ENCODE data around the gene RFX3. TPM values are rescaled to one million over a fixed set of nuclear protein-coding genes. Genes with fewer than 3 reads are reported as not detected.

RFX3 gene
- total RNA-seq, 1 experiment from 2014 or later, result 5.7 TPM

- H3K4me1 ChIP-seq (ENCODE audit: control insufficient read depth, insufficient read depth, low read length), result no peaks in the 10 kb centered on the region
- no peak for TF ChIP-seq SIN3A (IDR thresholded peaks at IDR 0.05; ENCODE audit: borderline replicate concordance, insufficient read depth, low read depth, low read length)
- TF ChIP-seq REST (IDR thresholded peaks at IDR 0.05; ENCODE audit: insufficient read depth in 1 of 2, low read depth in 2 of 2, low read length in 1 of 2), result no peak
- TF ChIP-seq TCF7L2 (IDR thresholded peaks at IDR 0.05; ENCODE audit: low read depth, low read length), result no peak
- TF ChIP-seq POLR2AphosphoS5 (IDR thresholded peaks at IDR 0.05; ENCODE audit: low read depth, low read length), result no peak
- TF ChIP-seq, protein P1, sequence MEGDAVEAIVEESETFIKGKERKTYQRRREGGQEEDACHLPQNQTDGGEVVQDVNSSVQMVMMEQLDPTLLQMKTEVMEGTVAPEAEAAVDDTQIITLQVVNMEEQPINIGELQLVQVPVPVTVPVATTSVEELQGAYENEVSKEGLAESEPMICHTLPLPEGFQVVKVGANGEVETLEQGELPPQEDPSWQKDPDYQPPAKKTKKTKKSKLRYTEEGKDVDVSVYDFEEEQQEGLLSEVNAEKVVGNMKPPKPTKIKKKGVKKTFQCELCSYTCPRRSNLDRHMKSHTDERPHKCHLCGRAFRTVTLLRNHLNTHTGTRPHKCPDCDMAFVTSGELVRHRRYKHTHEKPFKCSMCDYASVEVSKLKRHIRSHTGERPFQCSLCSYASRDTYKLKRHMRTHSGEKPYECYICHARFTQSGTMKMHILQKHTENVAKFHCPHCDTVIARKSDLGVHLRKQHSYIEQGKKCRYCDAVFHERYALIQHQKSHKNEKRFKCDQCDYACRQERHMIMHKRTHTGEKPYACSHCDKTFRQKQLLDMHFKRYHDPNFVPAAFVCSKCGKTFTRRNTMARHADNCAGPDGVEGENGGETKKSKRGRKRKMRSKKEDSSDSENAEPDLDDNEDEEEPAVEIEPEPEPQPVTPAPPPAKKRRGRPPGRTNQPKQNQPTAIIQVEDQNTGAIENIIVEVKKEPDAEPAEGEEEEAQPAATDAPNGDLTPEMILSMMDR (IDR thresholded peaks at IDR 0.05), result no peak
- no peaks in the 10 kb centered on the region for H3K36me3 ChIP-seq (ENCODE audit: control insufficient read depth, insufficient read depth, low read length)
- no peaks in the 10 kb centered on the region for H3K27me3 ChIP-seq (ENCODE audit: control insufficient read depth, insufficient read depth, low read length)
- no peak overlapping the region for H3K27ac ChIP-seq (ENCODE audit: low read length)
- no peak for DNase-seq (ENCODE audit: low read depth, low spot score)
- no TSS peak for BruUV-seq (replicated peaks)
- ChIA-PET CTCF (no interaction called here), POLR2A (no interaction called here)
- intact Hi-C loops (cut with micrococcal nuclease; ENCODE audit: unreplicated experiment) (no loop called here), in situ Hi-C loops (cut with HindIII; ENCODE audit: low pct_unique_long_range_greater_than_20kb, low sequenced_read_pairs) (no loop called here)
- ATAC-seq, result no peak
- H3K4me3 ChIP-seq (ENCODE audit: low read depth in 2 of 2, low read length in 2 of 2), result no peak overlapping the region
- no peaks in the 10 kb centered on the region for H3K9me3 ChIP-seq (ENCODE audit: control insufficient read depth, insufficient read depth, low read depth, low read length)
These were observed 229.3 kb downstream of the RFX3 start for GRCh38 chr9:3296536-3296935.

- H3K27ac ChIP-seq (ENCODE audit: low read length), result no peak overlapping the region
- no peaks in the 10 kb centered on the region for H3K27me3 ChIP-seq (ENCODE audit: control insufficient read depth, insufficient read depth, low read length)
- no TSS peak for BruUV-seq (replicated peaks)
- no peaks in the 10 kb centered on the region for H3K36me3 ChIP-seq (ENCODE audit: control insufficient read depth, insufficient read depth, low read length)
- TF ChIP-seq, protein P1 (IDR thresholded peaks at IDR 0.05), result no peak
- TF ChIP-seq POLR2AphosphoS5 (IDR thresholded peaks at IDR 0.05; ENCODE audit: low read depth, low read length) (no peak), SIN3A (IDR thresholded peaks at IDR 0.05; ENCODE audit: borderline replicate concordance, insufficient read depth, low read depth, low read length) (no peak), TCF7L2 (IDR thresholded peaks at IDR 0.05; ENCODE audit: low read depth, low read length) (no peak), REST (IDR thresholded peaks at IDR 0.05; ENCODE audit: insufficient read depth in 1 of 2, low read depth in 2 of 2, low read length in 1 of 2) (no peak)
- ATAC-seq, result no peak
- DNase-seq (ENCODE audit: low read depth, low spot score), result no peak
- in situ Hi-C loops (cut with HindIII; ENCODE audit: low pct_unique_long_range_greater_than_20kb, low sequenced_read_pairs) (no loop called here), intact Hi-C loops (cut with micrococcal nuclease; ENCODE audit: unreplicated experiment) (no loop called here)
- ChIA-PET POLR2A (interaction anchor here (0.6 kb wide), 1 partner anchor 72 kb away, joined by 3 read pairs; no protein-coding TSS in a partner anchor), CTCF (no interaction called here)
- H3K4me1 ChIP-seq (ENCODE audit: control insufficient read depth, insufficient read depth, low read length), result no peaks in the 10 kb centered on the region
- H3K9me3 ChIP-seq (ENCODE audit: control insufficient read depth, insufficient read depth, low read depth, low read length), result no peaks in the 10 kb centered on the region
- H3K4me3 ChIP-seq (ENCODE audit: low read depth in 2 of 2, low read length in 2 of 2), result no peak overlapping the region
These were observed 233.5 kb downstream of the RFX3 start for GRCh38 chr9:3292311-3292710.

Measured in Panc1 (cell line).